Cortex of kidney (tissue), 1 donor: ENCODE data around the gene FHAD1.
"Not testable (repeated sequence)": the region's sequence is repeated elsewhere in the genome, so short reads cannot be mapped to it uniquely, and the experiment has no call there.

Experiments
- DNase-seq: peaks from one replicate; lab custom pipeline; 2025; lab: John Stamatoyannopoulos, UW

FHAD1 gene

GRCh38 chr1:15276691-15277446 lies 29.8 kb downstream of the FHAD1 start:
- no peak for DNase-seq

- DNase-seq, result no peak
Measured at GRCh38 chr1:15277447-15277838, 30.4 kb downstream of the FHAD1 start.

GRCh38 chr1:15277933-15278332 lies 30.9 kb downstream of the FHAD1 start:
- DNase-seq, result no peak

- DNase-seq, result no peak
Measured at GRCh38 chr1:15279576-15280230, 32.7 kb downstream of the FHAD1 start.

GRCh38 chr1:15280416-15280815 lies 33.4 kb downstream of the FHAD1 start:
- DNase-seq, result no peak

GRCh38 chr1:15282038-15282437 lies 35.0 kb downstream of the FHAD1 start:
- DNase-seq, result no peak

GRCh38 chr1:15282810-15283474 lies 35.9 kb downstream of the FHAD1 start:
- no peak for DNase-seq

- DNase-seq, result no peak
Measured at GRCh38 chr1:15283526-15283925, 36.5 kb downstream of the FHAD1 start.

- no peak for DNase-seq
Measured at GRCh38 chr1:15286452-15286851, 39.4 kb downstream of the FHAD1 start.

- DNase-seq, result no peak
Measured at GRCh38 chr1:15287035-15287979, 40.3 kb downstream of the FHAD1 start.

- DNase-seq, result no peak
Measured at GRCh38 chr1:15288173-15288926, 41.3 kb downstream of the FHAD1 start.

- DNase-seq, result no peak
Measured at GRCh38 chr1:15289251-15289651, 42.2 kb downstream of the FHAD1 start.

GRCh38 chr1:15290382-15290781 lies 43.4 kb downstream of the FHAD1 start:
- no peak for DNase-seq

GRCh38 chr1:15295696-15296095 lies 48.7 kb downstream of the FHAD1 start:
- DNase-seq, result no peak

- no peak for DNase-seq
Measured at GRCh38 chr1:15296585-15297321, 49.7 kb downstream of the FHAD1 start.

- not testable (repeated sequence) for DNase-seq
Measured at GRCh38 chr1:15297975-15298374, 51.0 kb downstream of the FHAD1 start.

GRCh38 chr1:15299179-15299578 lies 52.2 kb downstream of the FHAD1 start:
- DNase-seq, result no peak

GRCh38 chr1:15299806-15300205 lies 52.8 kb downstream of the FHAD1 start:
- DNase-seq, result no peak

- DNase-seq, result no peak
Measured at GRCh38 chr1:15303935-15304334, 56.9 kb downstream of the FHAD1 start.

GRCh38 chr1:15304708-15305467 lies 57.9 kb downstream of the FHAD1 start:
- no peak for DNase-seq
